IMR-90 (cell line): ENCODE results near the gene KITLG. TPM values are rescaled to one million over a fixed set of nuclear protein-coding genes. Genes with fewer than 3 reads are reported as not detected.

Experiments used
- ATAC-seq: fragments of 200-7000 bp; cut with Tn5 transposase; 2 replicates; pipeline ENCODE4 v1.9.1; 2020; ENCODE audit warnings: low read depth, mild to moderate bottlenecking, moderate library complexity
- BruUV-seq: library from RNA; stranded (reverse); fragments of 400-500 nt; replicated peaks from 2 replicates; lab custom pipeline; 2021; lab: Mats Ljungman, UMichigan
- CTCF ChIA-PET: fragments of 300-600 bp; formaldehyde crosslinking; extraction: SDS; loops from one replicate; lab custom pipeline; 2021; ENCODE audit warnings: antibody characterized with exemption; lab: Yijun Ruan, JAX
- POLR2A ChIA-PET: fragments of 300-600 bp; sonication (Branson Sonifier 250); formaldehyde crosslinking; loops from one replicate; lab custom pipeline; 2022; ENCODE audit warnings: antibody characterized with exemption; ENCODE audit not compliant: unreplicated experiment; lab: Charles Lee
- DNase-seq: peaks from one replicate; pipeline ENCODE4 v3.0.0; 2013
- H2AFZ ChIP-seq: replicated peaks from 2 replicates; pipeline ENCODE3; 2013; ENCODE audit warnings: low read length, mild to moderate bottlenecking; ENCODE audit not compliant: poor library complexity
- H2AK5ac ChIP-seq: 2 replicates; pipeline ENCODE4 v1.6.1; 2013; ENCODE audit warnings: low read depth, low read length, inconsistent platforms
- H2AK9ac ChIP-seq: replicated peaks from 2 replicates; pipeline ENCODE3; 2013; ENCODE audit warnings: mild to moderate bottlenecking, low read depth, low read length, moderate library complexity; ENCODE audit not compliant: poor library complexity
- H2BK120ac ChIP-seq: 2 replicates; pipeline ENCODE4 v1.6.1; 2013; ENCODE audit warnings: low read depth, low read length, inconsistent platforms
- H2BK15ac ChIP-seq: 3 replicates; pipeline ENCODE4 v1.6.1; 2013; ENCODE audit warnings: low read depth, low read length, inconsistent platforms
- H2BK20ac ChIP-seq: 2 replicates; pipeline ENCODE4 v1.6.1; 2013; ENCODE audit warnings: low read depth, mild to moderate bottlenecking, inconsistent platforms, low read length, moderate library complexity
- H2BK5ac ChIP-seq: 2 replicates; pipeline ENCODE4 v1.6.1; 2013; ENCODE audit warnings: mild to moderate bottlenecking, low read depth, low read length, inconsistent platforms; ENCODE audit not compliant: poor library complexity, severe bottlenecking
- H3K14ac ChIP-seq: replicated peaks from 2 replicates; pipeline ENCODE4 v1.6.1; 2013; ENCODE audit warnings: low read depth, low read length, inconsistent platforms
- H3K18ac ChIP-seq: 2 replicates; pipeline ENCODE4 v1.6.1; 2013; ENCODE audit warnings: low read depth, low read length, control low read depth
- H3K23ac ChIP-seq: 2 replicates; pipeline ENCODE4 v1.6.1; 2013; ENCODE audit warnings: low read depth, low read length, inconsistent platforms
- H3K27ac ChIP-seq: 2 replicates; pipeline ENCODE4 v1.5.1; 2013; ENCODE audit warnings: mild to moderate bottlenecking, control low read depth, low read length; ENCODE audit not compliant: insufficient read depth
- H3K27me3 ChIP-seq: 2 replicates; pipeline ENCODE4 v1.6.1; 2013; ENCODE audit warnings: low read length; ENCODE audit not compliant: control insufficient read depth, insufficient read depth
- H3K36me3 ChIP-seq: 2 replicates; pipeline ENCODE4 v1.6.1; 2013; ENCODE audit warnings: low read length, mixed read lengths; ENCODE audit not compliant: control insufficient read depth, insufficient read depth
- H3K4ac ChIP-seq: 2 replicates; pipeline ENCODE4 v1.6.1; 2013; ENCODE audit warnings: low read depth, low read length, inconsistent platforms
- H3K4me1 ChIP-seq: 2 replicates; pipeline ENCODE4 v1.6.1; 2013; ENCODE audit warnings: low read length, mixed read lengths; ENCODE audit not compliant: control insufficient read depth, insufficient read depth
- H3K4me2 ChIP-seq: 2 replicates; pipeline ENCODE4 v1.6.1; 2013; ENCODE audit warnings: low read depth, mild to moderate bottlenecking, control low read depth, low read length, moderate library complexity
- H3K4me3 ChIP-seq: 2 replicates; pipeline ENCODE4 v1.5.1; 2013; ENCODE audit warnings: low read depth, mild to moderate bottlenecking, control low read depth, low read length, moderate library complexity; ENCODE audit not compliant: insufficient read depth
- H3K56ac ChIP-seq: 2 replicates; pipeline ENCODE4 v1.6.1; 2013; ENCODE audit warnings: low read length, inconsistent platforms; ENCODE audit not compliant: insufficient read depth; ENCODE audit errors: extremely low read depth
- H3K79me1 ChIP-seq, 2 experiments: 2 replicates each; pipeline ENCODE4 v1.6.1; 2013; ENCODE audit warnings: low read length in 2 of 2, inconsistent platforms in 1 of 2, low read depth in 1 of 2
- H3K9ac ChIP-seq: 2 replicates; pipeline ENCODE4 v1.6.1; 2013; ENCODE audit warnings: low read depth, low read length, control low read depth
- H3K9me1 ChIP-seq: 2 replicates; pipeline ENCODE4 v1.6.1; 2013; ENCODE audit warnings: low read length, inconsistent platforms; ENCODE audit not compliant: insufficient read depth
- H3K9me3 ChIP-seq: 2 replicates; pipeline ENCODE4 v1.6.1; 2013; ENCODE audit warnings: low read length; ENCODE audit not compliant: control insufficient read depth, insufficient read depth
- H4K20me1 ChIP-seq: 2 replicates; pipeline ENCODE4 v1.6.1; 2013; ENCODE audit warnings: low read length, inconsistent platforms; ENCODE audit not compliant: insufficient read depth
- H4K5ac ChIP-seq: 2 replicates; pipeline ENCODE4 v1.6.1; 2013; ENCODE audit warnings: mild to moderate bottlenecking, low read depth, low read length, control low read depth
- H4K8ac ChIP-seq, 2 experiments: 2 replicates each; pipeline ENCODE4 v1.6.1; 2013; ENCODE audit warnings: low read depth in 2 of 2, low read length in 2 of 2, control low read depth in 1 of 2, inconsistent platforms in 1 of 2
- H4K91ac ChIP-seq: 2 replicates; pipeline ENCODE4 v1.6.1; 2013; ENCODE audit warnings: low read depth, low read length, inconsistent platforms; ENCODE audit not compliant: insufficient read depth
- BHLHE40 ChIP-seq: fragments of 150-350 bp; IDR thresholded peaks from 2 replicates; pipeline ENCODE4 v1.6.1; 2016; ENCODE audit warnings: mild to moderate bottlenecking, low read depth, low read length
- CEBPB ChIP-seq: IDR thresholded peaks from 2 replicates; pipeline ENCODE4 v1.6.1; 2012; ENCODE audit warnings: low read depth, low read length, improper control_type of control experiment
- CHD1 ChIP-seq: IDR thresholded peaks from 2 replicates; pipeline ENCODE4 v1.6.1; 2012; ENCODE audit warnings: low read depth, low read length, improper control_type of control experiment
- FOS ChIP-seq: fragments of 150-350 bp; IDR thresholded peaks from 2 replicates; pipeline ENCODE4 v1.6.1; 2016; ENCODE audit warnings: low read depth, low read length
- MAFK ChIP-seq: IDR thresholded peaks from 2 replicates; pipeline ENCODE4 v1.6.1; 2012; ENCODE audit warnings: low read depth, low read length, improper control_type of control experiment
- MAZ ChIP-seq: IDR thresholded peaks from 2 replicates; pipeline ENCODE4 v1.6.1; 2012; ENCODE audit warnings: low read depth, mild to moderate bottlenecking, low read length, improper control_type of control experiment, moderate library complexity, borderline replicate concordance
- MXI1 ChIP-seq: IDR thresholded peaks from 2 replicates; pipeline ENCODE4 v1.6.1; 2012; ENCODE audit warnings: low read depth, mild to moderate bottlenecking, low read length, moderate library complexity, borderline replicate concordance
- NFE2L2 ChIP-seq: fragments of 150-350 bp; IDR thresholded peaks from 2 replicates; pipeline ENCODE4 v1.6.1; 2016; ENCODE audit warnings: low read depth, mild to moderate bottlenecking, low read length
- POLR2A ChIP-seq: IDR thresholded peaks from 2 replicates; pipeline ENCODE4 v1.6.1; 2012; ENCODE audit warnings: mild to moderate bottlenecking, low read depth, low read length
- RAD21 ChIP-seq: IDR thresholded peaks from 2 replicates; pipeline ENCODE4 v1.6.1; 2012; ENCODE audit warnings: low read length, improper control_type of control experiment
- RCOR1 ChIP-seq: IDR thresholded peaks from 2 replicates; pipeline ENCODE4 v1.6.1; 2012; ENCODE audit warnings: mild to moderate bottlenecking, low read length, improper control_type of control experiment; ENCODE audit not compliant: insufficient replicate concordance
- RFX5 ChIP-seq: IDR thresholded peaks from 2 replicates; pipeline ENCODE4 v1.8.0; 2012; ENCODE audit warnings: low read depth, mild to moderate bottlenecking, low read length, moderate library complexity
- SMC3 ChIP-seq: fragments of 150-350 bp; IDR thresholded peaks from 2 replicates; pipeline ENCODE4 v1.6.1; 2016; ENCODE audit warnings: low read depth, mild to moderate bottlenecking, antibody characterized with exemption, low read length, moderate library complexity
- dilution Hi-C: fragments of 300-500 bp; cut with HindIII; formaldehyde crosslinking; loops from one replicate; pipeline ENCODE4 v1.14.3; 2018; ENCODE audit warnings: low sequenced_read_pairs; ENCODE audit not compliant: unreplicated experiment
- in situ Hi-C: fragments of 300-500 bp; cut with MboI; formaldehyde crosslinking; loops from 3 replicates; pipeline ENCODE4 v1.14.3; 2019; ENCODE audit warnings: low sequenced_read_pairs, inconsistent platforms, mixed read lengths
- intact Hi-C: fragments of 100-400 bp; cut with micrococcal nuclease; formaldehyde crosslinking; loops from 2 replicates; pipeline ENCODE4 v1.10.0; 2022
- polyA plus RNA-seq, 3 experiments: library from polyadenylated mRNA; depleted of rRNA; stranded (reverse); fragments of >200 nt; gene quantifications; 2 replicates each; pipeline ENCODE4 v1.2.3, GENCODE V29; 2012; ENCODE audit warnings: low replicate concordance in 1 of 3
- total RNA-seq: library from RNA; depleted of rRNA; stranded (reverse); fragments of >200 nt; gene quantifications from 2 replicates; pipeline ENCODE4 v1.2.3, GENCODE V29; 2012
- TF ChIP-seq, protein P1 (sequence below): fragments of 150-350 bp; IDR thresholded peaks from 2 replicates; pipeline ENCODE4 v1.6.1; 2016; ENCODE audit warnings: low read depth, mild to moderate bottlenecking, low read length, moderate library complexity, borderline replicate concordance
- TF ChIP-seq, protein P2 (sequence below): conservative IDR thresholded peaks from 2 replicates; pipeline ENCODE4 v1.5.1; 2012; ENCODE audit warnings: mild to moderate bottlenecking, low read depth, low read length, improper control_type of control experiment
- TF ChIP-seq, protein P3 (sequence below): fragments of 150-350 bp; IDR thresholded peaks from 2 replicates; pipeline ENCODE4 v1.6.1; 2017; ENCODE audit warnings: mild to moderate bottlenecking, antibody characterized with exemption, low read length, low read depth

KITLG gene
- total and polyA plus RNA-seq, 2 of the 4 experiments (the other 2 are of a cell fraction): 14.5 to 87.5 TPM

DNA sequence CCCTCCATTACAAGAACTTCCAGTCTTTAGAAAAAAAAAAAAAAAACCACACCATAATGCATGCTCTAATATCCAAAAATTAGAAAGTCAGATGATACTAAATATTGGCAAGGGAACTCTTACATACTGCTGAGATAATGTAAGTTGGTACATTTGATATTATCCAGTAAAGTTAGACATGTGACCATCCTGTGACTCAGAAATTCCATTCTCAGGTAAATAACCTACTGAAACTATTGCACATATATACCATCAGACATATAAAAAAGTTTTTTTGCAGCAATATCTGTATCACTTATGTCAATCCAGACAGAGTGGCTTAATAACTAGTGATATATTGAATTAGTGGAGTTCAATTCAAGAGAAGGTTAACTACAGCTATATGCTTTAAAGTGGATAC lies 63.5 kb downstream of the KITLG start:
- Histone ChIP-seq H3K9me3 (no peaks in the 10 kb centered on the region), H2BK15ac (no peak overlapping the region), H3K36me3 (no peaks in the 10 kb centered on the region), H3K79me1 (peaks cover 2 to 16% of the 10 kb centered on the region in 2 experiments; a peak in 3 of 4 replicates), H4K8ac (no peak overlapping the region), H3K14ac (no peak overlapping the region), H3K9me1 (no peaks in the 10 kb centered on the region), H3K18ac (no peak overlapping the region), H4K20me1 (no peaks in the 10 kb centered on the region), H3K23ac (no peak overlapping the region), H2AFZ (no peak overlapping the region), H3K9ac (no peak overlapping the region), H3K4me2 (no peak overlapping the region), H3K27me3 (no peaks in the 10 kb centered on the region), H2BK20ac (no peak overlapping the region), H3K4me1 (no peaks in the 10 kb centered on the region), H2BK120ac (no peak overlapping the region), H4K91ac (no peak overlapping the region), H3K4ac (no peak overlapping the region), H3K56ac (no peak overlapping the region), H4K5ac (no peak overlapping the region), H2BK5ac (no peak overlapping the region), H3K27ac (no peak overlapping the region), H3K4me3 (no peak overlapping the region), H2AK5ac (no peak overlapping the region), H2AK9ac (no peak overlapping the region)
- intact Hi-C loops: no loop called here
- ChIA-PET CTCF (no interaction called here), POLR2A (no interaction called here)
- dilution Hi-C loops: no loop called here
- in situ Hi-C loops: no loop called here
- DNase-seq (no peak), ATAC-seq (no peak)
- TF ChIP-seq, protein P1, sequence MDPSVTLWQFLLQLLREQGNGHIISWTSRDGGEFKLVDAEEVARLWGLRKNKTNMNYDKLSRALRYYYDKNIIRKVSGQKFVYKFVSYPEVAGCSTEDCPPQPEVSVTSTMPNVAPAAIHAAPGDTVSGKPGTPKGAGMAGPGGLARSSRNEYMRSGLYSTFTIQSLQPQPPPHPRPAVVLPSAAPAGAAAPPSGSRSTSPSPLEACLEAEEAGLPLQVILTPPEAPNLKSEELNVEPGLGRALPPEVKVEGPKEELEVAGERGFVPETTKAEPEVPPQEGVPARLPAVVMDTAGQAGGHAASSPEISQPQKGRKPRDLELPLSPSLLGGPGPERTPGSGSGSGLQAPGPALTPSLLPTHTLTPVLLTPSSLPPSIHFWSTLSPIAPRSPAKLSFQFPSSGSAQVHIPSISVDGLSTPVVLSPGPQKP: no peak
- no peak for TF ChIP-seq NFE2L2
- no peak for TF ChIP-seq MAFK
- no peak for TF ChIP-seq FOS
- TF ChIP-seq, protein P2, sequence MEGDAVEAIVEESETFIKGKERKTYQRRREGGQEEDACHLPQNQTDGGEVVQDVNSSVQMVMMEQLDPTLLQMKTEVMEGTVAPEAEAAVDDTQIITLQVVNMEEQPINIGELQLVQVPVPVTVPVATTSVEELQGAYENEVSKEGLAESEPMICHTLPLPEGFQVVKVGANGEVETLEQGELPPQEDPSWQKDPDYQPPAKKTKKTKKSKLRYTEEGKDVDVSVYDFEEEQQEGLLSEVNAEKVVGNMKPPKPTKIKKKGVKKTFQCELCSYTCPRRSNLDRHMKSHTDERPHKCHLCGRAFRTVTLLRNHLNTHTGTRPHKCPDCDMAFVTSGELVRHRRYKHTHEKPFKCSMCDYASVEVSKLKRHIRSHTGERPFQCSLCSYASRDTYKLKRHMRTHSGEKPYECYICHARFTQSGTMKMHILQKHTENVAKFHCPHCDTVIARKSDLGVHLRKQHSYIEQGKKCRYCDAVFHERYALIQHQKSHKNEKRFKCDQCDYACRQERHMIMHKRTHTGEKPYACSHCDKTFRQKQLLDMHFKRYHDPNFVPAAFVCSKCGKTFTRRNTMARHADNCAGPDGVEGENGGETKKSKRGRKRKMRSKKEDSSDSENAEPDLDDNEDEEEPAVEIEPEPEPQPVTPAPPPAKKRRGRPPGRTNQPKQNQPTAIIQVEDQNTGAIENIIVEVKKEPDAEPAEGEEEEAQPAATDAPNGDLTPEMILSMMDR: no peak
- no peak for TF ChIP-seq RFX5
- no peak for TF ChIP-seq RCOR1
- TF ChIP-seq CEBPB: no peak
- TF ChIP-seq MXI1: no peak
- no peak for TF ChIP-seq RAD21
- TF ChIP-seq, protein P3, sequence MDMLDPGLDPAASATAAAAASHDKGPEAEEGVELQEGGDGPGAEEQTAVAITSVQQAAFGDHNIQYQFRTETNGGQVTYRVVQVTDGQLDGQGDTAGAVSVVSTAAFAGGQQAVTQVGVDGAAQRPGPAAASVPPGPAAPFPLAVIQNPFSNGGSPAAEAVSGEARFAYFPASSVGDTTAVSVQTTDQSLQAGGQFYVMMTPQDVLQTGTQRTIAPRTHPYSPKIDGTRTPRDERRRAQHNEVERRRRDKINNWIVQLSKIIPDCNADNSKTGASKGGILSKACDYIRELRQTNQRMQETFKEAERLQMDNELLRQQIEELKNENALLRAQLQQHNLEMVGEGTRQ: no peak
- TF ChIP-seq CHD1: no peak
- TF ChIP-seq POLR2A: no peak
- TF ChIP-seq SMC3: no peak
- TF ChIP-seq BHLHE40: no peak
- no peak for TF ChIP-seq MAZ
- BruUV-seq: no TSS peak
